Upper lobe of left lung (tissue), 4 donors: Measurements from ENCODE around the gene OR52K2.

ENCODE experiments used
- CTCF ChIP-seq, 6 experiments: fragments of 450-650 bp in 4 of 6; fragments of 200-600 bp in 2 of 6; sonication (generic) in 2 of 6; IDR thresholded peaks; one replicate each; pipeline ENCODE4 v1.5.1; 2016 to 2019; ENCODE audit warnings: antibody characterized with exemption in 6 of 6
- EP300 ChIP-seq, 4 donors: sonication (generic); formaldehyde crosslinking; IDR thresholded peaks; one replicate each; pipeline ENCODE4 v1.5.1; 2017; ENCODE audit warnings: antibody characterized with exemption in 4 of 4, control low read depth in 2 of 4
- POLR2A ChIP-seq, 4 donors: fragments of 450-650 bp; IDR thresholded peaks; one replicate each; pipeline ENCODE4 v1.5.1; 2016 to 2017; ENCODE audit warnings: antibody characterized with exemption in 4 of 4, mild to moderate bottlenecking in 2 of 4
- POLR2AphosphoS5 ChIP-seq, 2 donors: sonication (generic); formaldehyde crosslinking; IDR thresholded peaks; one replicate each; pipeline ENCODE4 v1.5.1; 2017; ENCODE audit warnings: antibody characterized with exemption in 2 of 2

- no peak for TF ChIP-seq CTCF (IDR thresholded peaks at IDR 0.05)
- no peak for TF ChIP-seq POLR2A (IDR thresholded peaks at IDR 0.05)
- TF ChIP-seq EP300 (IDR thresholded peaks at IDR 0.05), result no peak
- TF ChIP-seq POLR2AphosphoS5 (IDR thresholded peaks at IDR 0.05), result no peak
Observed at GRCh38 chr11:4459500-4459899, 10.4 kb downstream of the OR52K2 start.
